ENCODE data around the gene COL16A1. TPM values are rescaled to one million over a fixed set of nuclear protein-coding genes. Genes with fewer than 3 reads are reported as not detected.

COL16A1 gene
- total RNA-seq, 1 experiment from 2014 or later = 0.50 TPM

- H3K36me3 ChIP-seq (ENCODE audit: control insufficient read depth, insufficient read depth, low read length) = no peaks in the 10 kb centered on the region
- no peaks in the 10 kb centered on the region for H3K9me3 Mint-ChIP-seq (ENCODE audit: unreplicated experiment)
- TF ChIP-seq, protein P1, sequence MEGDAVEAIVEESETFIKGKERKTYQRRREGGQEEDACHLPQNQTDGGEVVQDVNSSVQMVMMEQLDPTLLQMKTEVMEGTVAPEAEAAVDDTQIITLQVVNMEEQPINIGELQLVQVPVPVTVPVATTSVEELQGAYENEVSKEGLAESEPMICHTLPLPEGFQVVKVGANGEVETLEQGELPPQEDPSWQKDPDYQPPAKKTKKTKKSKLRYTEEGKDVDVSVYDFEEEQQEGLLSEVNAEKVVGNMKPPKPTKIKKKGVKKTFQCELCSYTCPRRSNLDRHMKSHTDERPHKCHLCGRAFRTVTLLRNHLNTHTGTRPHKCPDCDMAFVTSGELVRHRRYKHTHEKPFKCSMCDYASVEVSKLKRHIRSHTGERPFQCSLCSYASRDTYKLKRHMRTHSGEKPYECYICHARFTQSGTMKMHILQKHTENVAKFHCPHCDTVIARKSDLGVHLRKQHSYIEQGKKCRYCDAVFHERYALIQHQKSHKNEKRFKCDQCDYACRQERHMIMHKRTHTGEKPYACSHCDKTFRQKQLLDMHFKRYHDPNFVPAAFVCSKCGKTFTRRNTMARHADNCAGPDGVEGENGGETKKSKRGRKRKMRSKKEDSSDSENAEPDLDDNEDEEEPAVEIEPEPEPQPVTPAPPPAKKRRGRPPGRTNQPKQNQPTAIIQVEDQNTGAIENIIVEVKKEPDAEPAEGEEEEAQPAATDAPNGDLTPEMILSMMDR (IDR thresholded peaks at IDR 0.05; ENCODE audit: insufficient read depth in 1 of 2, low read depth in 1 of 2, low read length in 1 of 2, severe bottlenecking in 1 of 2, unreplicated experiment in 1 of 2) = peak in 1 of 2 experiments; percentile 20
- H3K27me3 Mint-ChIP-seq (ENCODE audit: insufficient read depth, unreplicated experiment) = no peaks in the 10 kb centered on the region
- H3K27me3 ChIP-seq (replicated peaks; ENCODE audit: control insufficient read depth, insufficient read depth, low read length) = no peaks in the 10 kb centered on the region
- H3K4me3 ChIP-seq (ENCODE audit: low read depth, low read length) = peak overlapping the region; percentile 43
- H3K36me3 Mint-ChIP-seq (ENCODE audit: insufficient read depth, unreplicated experiment) = peaks cover 11% of the 10 kb centered on the region
- intact Hi-C loops (cut with micrococcal nuclease; ENCODE audit: unreplicated experiment) = loop anchor here (1.0 kb wide), 1 partner anchor 74 kb away; no protein-coding TSS in a partner anchor
- BruUV-seq (replicated peaks) = no TSS peak
- H3K4me1 ChIP-seq = peaks cover 23% of the 10 kb centered on the region
- no peak overlapping the region for H3K27ac Mint-ChIP-seq (ENCODE audit: unreplicated experiment)
- POLR2A ChIA-PET = no interaction called here
- H3K4me1 Mint-ChIP-seq (ENCODE audit: low read depth, unreplicated experiment) = peaks cover 11% of the 10 kb centered on the region
- CTCF ChIA-PET = interaction anchor here (0.8 to 1.5 kb wide), 5 partner anchors 11 to 249 kb away, joined by 3 to 6 read pairs (median 3); no protein-coding TSS in a partner anchor
- no peaks in the 10 kb centered on the region for H3K9me3 ChIP-seq
- peak overlapping the region; percentile 89 for H3K4me3 Mint-ChIP-seq (ENCODE audit: unreplicated experiment)
- peak in 1 of 2 experiments; percentile 17 for DNase-seq
Measured at GRCh38 chr1:31714442-31715086, 10.7 kb upstream of the COL16A1 start.

DNA sequence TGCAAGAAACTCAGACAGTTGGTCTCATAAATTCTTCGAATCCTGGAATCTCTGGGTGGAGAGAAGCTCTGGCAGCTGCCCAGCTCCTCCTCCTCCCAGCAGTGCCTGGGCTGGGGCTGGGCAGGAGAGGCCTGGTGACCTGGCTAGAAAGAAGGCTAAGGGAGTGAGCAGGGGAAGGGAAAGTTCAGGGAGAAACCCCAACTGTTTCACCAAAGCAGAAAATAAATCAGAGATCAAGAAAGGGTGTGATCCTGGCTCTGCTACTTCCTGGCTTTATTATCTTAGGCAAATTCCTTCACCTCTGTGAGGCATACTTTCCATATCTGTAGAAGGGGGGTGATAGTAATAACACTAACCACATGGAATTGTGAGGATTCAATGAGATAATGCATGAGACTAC is 8.8 kb upstream of the COL16A1 start:
- peak in 1 of 2 experiments; percentile 20 for DNase-seq
- peaks cover 23% of the 10 kb centered on the region for H3K4me1 ChIP-seq
- H3K9me3 ChIP-seq = no peaks in the 10 kb centered on the region
- peaks cover 11% of the 10 kb centered on the region for H3K36me3 Mint-ChIP-seq (ENCODE audit: insufficient read depth, unreplicated experiment)
- no peaks in the 10 kb centered on the region for H3K9me3 Mint-ChIP-seq (ENCODE audit: unreplicated experiment)
- peak overlapping the region; percentile 48 for H3K4me3 Mint-ChIP-seq (ENCODE audit: unreplicated experiment)
- BruUV-seq (replicated peaks) = no TSS peak
- TF ChIP-seq, protein P1 (IDR thresholded peaks at IDR 0.05; ENCODE audit: insufficient read depth in 1 of 2, low read depth in 1 of 2, low read length in 1 of 2, severe bottlenecking in 1 of 2, unreplicated experiment in 1 of 2) = no peak
- no peak overlapping the region for H3K4me3 ChIP-seq (ENCODE audit: low read depth, low read length)
- CTCF ChIA-PET = interaction anchor here (1.0 kb wide), 2 partner anchors 33 to 48 kb away, joined by 3 read pairs; no protein-coding TSS in a partner anchor
- POLR2A ChIA-PET = no interaction called here
- no peaks in the 10 kb centered on the region for H3K27me3 ChIP-seq (replicated peaks; ENCODE audit: control insufficient read depth, insufficient read depth, low read length)
- peaks cover 20% of the 10 kb centered on the region for H3K4me1 Mint-ChIP-seq (ENCODE audit: low read depth, unreplicated experiment)
- no peaks in the 10 kb centered on the region for H3K36me3 ChIP-seq (ENCODE audit: control insufficient read depth, insufficient read depth, low read length)
- intact Hi-C loops (cut with micrococcal nuclease; ENCODE audit: unreplicated experiment) = no loop called here
- H3K27me3 Mint-ChIP-seq (ENCODE audit: insufficient read depth, unreplicated experiment) = no peaks in the 10 kb centered on the region
- peak overlapping the region; percentile 69 for H3K27ac Mint-ChIP-seq (ENCODE audit: unreplicated experiment)

DNA sequence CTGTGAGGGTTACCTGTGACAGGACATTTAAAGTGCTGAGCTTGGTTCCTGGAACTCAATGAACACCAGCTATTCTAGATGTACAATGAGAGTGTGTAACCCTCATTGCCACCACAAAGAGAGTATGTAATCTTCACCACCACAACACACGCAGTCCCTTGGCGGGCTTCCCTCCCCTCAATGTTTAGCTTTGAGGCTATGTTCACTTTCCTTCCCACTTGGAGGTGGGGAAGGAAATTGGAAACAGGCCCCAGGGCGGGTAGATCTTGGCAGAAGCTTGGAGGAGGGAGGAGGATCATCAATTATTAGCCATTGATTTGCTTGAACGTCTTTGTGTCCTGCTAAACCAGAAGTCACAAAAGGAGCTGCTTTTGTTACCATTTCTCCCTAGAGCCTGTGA is 8.3 kb upstream of the COL16A1 start:
- no peak overlapping the region for H3K4me3 ChIP-seq (ENCODE audit: low read depth, low read length)
- H3K27me3 ChIP-seq (replicated peaks; ENCODE audit: control insufficient read depth, insufficient read depth, low read length) = no peaks in the 10 kb centered on the region
- Mint-ChIP-seq H3K36me3 (ENCODE audit: insufficient read depth, unreplicated experiment) (peaks cover 11% of the 10 kb centered on the region), H3K27me3 (ENCODE audit: insufficient read depth, unreplicated experiment) (no peaks in the 10 kb centered on the region), H3K27ac (ENCODE audit: unreplicated experiment) (peak overlapping the region; percentile 69), H3K9me3 (ENCODE audit: unreplicated experiment) (no peaks in the 10 kb centered on the region), H3K4me1 (ENCODE audit: low read depth, unreplicated experiment) (peaks cover 20% of the 10 kb centered on the region), H3K4me3 (ENCODE audit: unreplicated experiment) (no peak overlapping the region)
- ChIA-PET POLR2A (no interaction called here), CTCF (interaction anchor here (1.0 kb wide), 1 partner anchor 48 kb away, joined by 3 read pairs; no protein-coding TSS in a partner anchor)
- TF ChIP-seq, protein P1 (IDR thresholded peaks at IDR 0.05; ENCODE audit: insufficient read depth in 1 of 2, low read depth in 1 of 2, low read length in 1 of 2, severe bottlenecking in 1 of 2, unreplicated experiment in 1 of 2) = no peak
- H3K9me3 ChIP-seq = no peaks in the 10 kb centered on the region
- H3K4me1 ChIP-seq = peaks cover 23% of the 10 kb centered on the region
- no TSS peak for BruUV-seq (replicated peaks)
- DNase-seq = no peak
- intact Hi-C loops (cut with micrococcal nuclease; ENCODE audit: unreplicated experiment) = no loop called here
- H3K36me3 ChIP-seq (ENCODE audit: control insufficient read depth, insufficient read depth, low read length) = no peaks in the 10 kb centered on the region

Measured in Caco-2 (cell line).